GM23338 (cell line): ENCODE results near the gene SGCB. TPM values are rescaled to one million over a fixed set of nuclear protein-coding genes. Genes with fewer than 3 reads are reported as not detected.

Source experiments
- ATAC-seq: fragments of 200-7000 bp; cut with Tn5 transposase; 3 replicates; pipeline ENCODE4 v1.9.1; 2020
- DNase-seq: peaks from one replicate; pipeline ENCODE4 v3.0.0-alpha.2; 2015; ENCODE audit warnings: low spot score
- H2AFZ ChIP-seq: fragments of 200-600 bp; sonication (generic); 2 replicates; pipeline ENCODE4 v1.8.0; 2016; ENCODE audit warnings: antibody characterized with exemption, mild to moderate bottlenecking, moderate library complexity
- H3F3A ChIP-seq: fragments of 200-600 bp; sonication (generic); replicated peaks from 2 replicates; pipeline ENCODE4 v1.8.0; 2017; ENCODE audit warnings: antibody characterized with exemption, mixed run types, low read depth
- H3K27ac ChIP-seq: fragments of 200-600 bp; sonication (generic); 2 replicates; pipeline ENCODE4 v1.6.1; 2016; ENCODE audit warnings: low read depth
- H3K27me3 ChIP-seq: fragments of 200-600 bp; sonication (generic); 2 replicates; pipeline ENCODE4 v1.8.0; 2016; ENCODE audit warnings: mild to moderate bottlenecking, mixed run types, moderate library complexity; ENCODE audit not compliant: insufficient read depth
- H3K36me3 ChIP-seq: fragments of 200-600 bp; sonication (generic); 2 replicates; pipeline ENCODE4 v1.8.0; 2016; ENCODE audit warnings: mild to moderate bottlenecking; ENCODE audit not compliant: insufficient read depth
- H3K4me1 ChIP-seq: fragments of 200-600 bp; sonication (generic); 2 replicates; pipeline ENCODE4 v1.8.0; 2016; ENCODE audit warnings: mild to moderate bottlenecking, moderate library complexity; ENCODE audit not compliant: insufficient read depth
- H3K4me2 ChIP-seq: fragments of 200-600 bp; sonication (generic); 2 replicates; pipeline ENCODE4 v1.7.1; 2017; ENCODE audit warnings: mixed run types
- H3K4me3 ChIP-seq: fragments of 200-600 bp; sonication (generic); 2 replicates; pipeline ENCODE4 v1.6.1; 2016; ENCODE audit warnings: mixed run types
- H3K79me2 ChIP-seq: fragments of 200-600 bp; sonication (generic); replicated peaks from 2 replicates; pipeline ENCODE4 v1.8.0; 2017; ENCODE audit warnings: mild to moderate bottlenecking; ENCODE audit not compliant: insufficient read depth
- H3K9me2 ChIP-seq: fragments of 200-600 bp; sonication (generic); 2 replicates; pipeline ENCODE4 v1.8.0; 2017; ENCODE audit not compliant: insufficient read depth
- H4K20me1 ChIP-seq: fragments of 200-600 bp; sonication (generic); replicated peaks from 2 replicates; pipeline ENCODE4 v1.8.0; 2017; ENCODE audit warnings: mild to moderate bottlenecking; ENCODE audit not compliant: insufficient read depth
- H3K27ac Mint-ChIP-seq: 2 replicates; pipeline ENCODE4 v1.8.0; 2020; ENCODE audit warnings: inconsistent platforms, mild to moderate bottlenecking, moderate library complexity, mixed read lengths
- H3K27me3 Mint-ChIP-seq: 3 replicates; pipeline ENCODE4 v1.8.0; 2022; ENCODE audit warnings: low read depth, mild to moderate bottlenecking, moderate library complexity, mixed read lengths, inconsistent platforms; ENCODE audit not compliant: insufficient read depth, poor library complexity
- H3K36me3 Mint-ChIP-seq: 3 replicates; pipeline ENCODE4 v1.8.0; 2021; ENCODE audit warnings: low read depth, mild to moderate bottlenecking, inconsistent platforms, moderate library complexity, mixed read lengths
- H3K4me1 Mint-ChIP-seq: 3 replicates; pipeline ENCODE4 v1.8.0; 2020; ENCODE audit warnings: mild to moderate bottlenecking, inconsistent platforms, mixed read lengths
- H3K4me3 Mint-ChIP-seq: 3 replicates; pipeline ENCODE4 v1.8.0; 2021; ENCODE audit warnings: moderate library complexity, mild to moderate bottlenecking, inconsistent platforms, mixed read lengths
- H3K9me3 Mint-ChIP-seq: 3 replicates; pipeline ENCODE4 v1.8.0; 2020; ENCODE audit warnings: moderate library complexity, mild to moderate bottlenecking, inconsistent platforms, mixed read lengths
- CREB1 ChIP-seq: fragments of 250-450 bp; sonication (Bioruptor Pico); IDR thresholded peaks from 2 replicates; pipeline ENCODE4 v1.5.0; 2020; ENCODE audit warnings: low read depth, mild to moderate bottlenecking, moderate library complexity
- CTCF ChIP-seq, 2 experiments: fragments of 200-600 bp in 1 of 2; sonication (generic) in 1 of 2; conservative IDR thresholded peaks; 2 replicates each; pipeline versions ENCODE4 v1.5.1 to v1.6.1; 2016 to 2017; ENCODE audit warnings: antibody characterized with exemption in 2 of 2, low read depth in 2 of 2, mild to moderate bottlenecking in 2 of 2, moderate library complexity in 1 of 2
- EZH2 ChIP-seq: fragments of 200-600 bp; sonication (generic); IDR thresholded peaks from one replicate; pipeline ENCODE4 v1.8.0; 2017; ENCODE audit warnings: antibody characterized with exemption, mild to moderate bottlenecking, low read depth; ENCODE audit not compliant: unreplicated experiment
- EZH2phosphoT487 ChIP-seq: fragments of 200-600 bp; sonication (generic); IDR thresholded peaks from one replicate; pipeline ENCODE4 v1.8.1; 2018; ENCODE audit warnings: antibody characterized with exemption; ENCODE audit not compliant: unreplicated experiment
- JUNB ChIP-seq: IDR thresholded peaks from one replicate; pipeline ENCODE4 v1.6.1; 2016; ENCODE audit warnings: antibody characterized with exemption; ENCODE audit not compliant: unreplicated experiment
- NANOG ChIP-seq: IDR thresholded peaks from 2 replicates; pipeline ENCODE4 v1.6.1; 2016; ENCODE audit warnings: antibody characterized with exemption, borderline replicate concordance
- ZNF331 ChIP-seq: fragments of 250-450 bp; sonication (Bioruptor Pico); IDR thresholded peaks from 2 replicates; pipeline ENCODE4 v1.5.0; 2020; ENCODE audit warnings: low read depth, mild to moderate bottlenecking, moderate library complexity
- polyA plus RNA-seq: library from polyadenylated mRNA; unstranded; fragments of >200 nt; fragmentation: Nextera tagmentation; extraction: Ambion mirVana; gene quantifications from 2 replicates; pipeline ENCODE4 v1.2.1, GENCODE V29; 2016
- total RNA-seq: library from RNA; depleted of rRNA; stranded (reverse); fragments of >200 nt; shearing (Covaris generic); gene quantifications from 2 replicates; pipeline ENCODE4 v1.2.3, GENCODE V29; 2014

SGCB gene
- total and polyA plus RNA-seq, 2 experiments from 2014 or later = 11.8 to 19.6 TPM

- TF ChIP-seq JUNB (no peak), ZNF331 (CRISPR knock-in tag) (peak; percentile 45), CTCF (conservative IDR thresholded peaks at IDR 0.05; ENCODE audit: low read depth in 2 of 2) (no peak), EZH2 (peak; percentile 52)
Observed at GRCh38 chr4:52051615-52052474, 13.7 kb upstream of the SGCB start (continued).

GRCh38 chr4:52051213-52051614 lies 13.1 kb upstream of the SGCB start, which contains the start of gene SPATA18:
TSS of gene SPATA18 (plus strand) at chr4:52051304. CDS start at chr4:52051705, 401 bp downstream.
- Histone ChIP-seq H3K4me2 (peak within 1 kb of the TSS; percentile 88), H3K36me3 (0 out of 2 replicates have a peak, but pooled peaks cover 3% of the 10 kb centered on the region), H3K27ac (peak within 1 kb of the TSS; percentile 77; the same call in 1 of the 2 replicates), H2AFZ (peak within 1 kb of the TSS; percentile 95), H3K79me2 (no peaks in the 10 kb centered on the region), H4K20me1 (no peaks in the 10 kb centered on the region), H3K27me3 (peaks cover 40% of the 10 kb centered on the region), H3K9me2 (0 out of 2 replicates have a peak, but pooled peaks cover 7% of the 10 kb centered on the region), H3K4me1 (peaks cover 25% of the 10 kb centered on the region), H3F3A (no peaks in the 10 kb centered on the region), H3K4me3 (peak within 1 kb of the TSS; percentile 92)
- Mint-ChIP-seq H3K27ac (peak within 1 kb of the TSS; percentile 84), H3K4me1 (peaks cover 28% of the 10 kb centered on the region), H3K4me3 (peak within 1 kb of the TSS; percentile 87), H3K9me3 (peaks cover 14% of the 10 kb centered on the region), H3K36me3 (peaks cover 8% of the 10 kb centered on the region; the same call in 2 of the 3 replicates), H3K27me3 (peaks cover 22% of the 10 kb centered on the region)
- DNase-seq = peak; percentile 12
- no peak for TF ChIP-seq NANOG
- ATAC-seq = peak; percentile 61

GRCh38 chr4:52049266-52049665 lies 11.2 kb upstream of the SGCB start:
- H3K4me3 ChIP-seq = no peak overlapping the region
- H3K79me2 ChIP-seq = no peaks in the 10 kb centered on the region
- no peak for TF ChIP-seq CTCF (conservative IDR thresholded peaks at IDR 0.05; ENCODE audit: low read depth in 2 of 2)
- TF ChIP-seq EZH2phosphoT487 = no peak
- TF ChIP-seq CREB1 (CRISPR knock-in tag) = no peak
- H3K27ac ChIP-seq = no peak overlapping the region
- peak overlapping the region; percentile 79; the same call in 1 of the 2 replicates for H2AFZ ChIP-seq
- Mint-ChIP-seq H3K9me3 (peaks cover 14% of the 10 kb centered on the region), H3K36me3 (peaks cover 8% of the 10 kb centered on the region; the same call in 2 of the 3 replicates), H3K4me1 (peaks cover 26% of the 10 kb centered on the region), H3K4me3 (no peak overlapping the region), H3K27me3 (peaks cover 22% of the 10 kb centered on the region), H3K27ac (no peak overlapping the region)
- no peak overlapping the region for H3K4me2 ChIP-seq
- ATAC-seq (no peak), DNase-seq (no peak)
- H3K36me3 ChIP-seq = 0 out of 2 replicates have a peak, but pooled peaks cover 3% of the 10 kb centered on the region
- no peaks in the 10 kb centered on the region for H3F3A ChIP-seq
- peaks cover 12% of the 10 kb centered on the region; the same call in 1 of the 2 replicates for H3K9me2 ChIP-seq
- no peaks in the 10 kb centered on the region for H4K20me1 ChIP-seq
- H3K4me1 ChIP-seq = peaks cover 25% of the 10 kb centered on the region
- H3K27me3 ChIP-seq = peaks cover 40% of the 10 kb centered on the region
